IPS-11a (cell line): ENCODE results near the gene SLC26A4.
"Not testable (repeated sequence)": the region's sequence is repeated elsewhere in the genome, so short reads cannot be mapped to it uniquely, and the experiment has no call there.

Experiments
- H3K4me3 ChIP-seq: one replicate; pipeline ENCODE4 v1.5.1; 2013; ENCODE audit warnings: low read depth, low read length, control low read depth

SLC26A4 gene

GRCh38 chr7:107660381-107661080 lies at the start of gene SLC26A4:
Gene SLC26A4, plus strand, starts transcription at chr7:107660828. Its CDS starts 814 bp downstream, at chr7:107661642.
- peak within 1 kb of the TSS; percentile 30 for H3K4me3 ChIP-seq

- H3K4me3 ChIP-seq = no peak overlapping the region
Measured at GRCh38 chr7:107613439-107613838, 47.2 kb upstream of the SLC26A4 start.

- H3K4me3 ChIP-seq = no peak overlapping the region
Measured at GRCh38 chr7:107613948-107614347, 46.7 kb upstream of the SLC26A4 start.

GRCh38 chr7:107614425-107614824 lies 46.2 kb upstream of the SLC26A4 start:
- no peak overlapping the region for H3K4me3 ChIP-seq

GRCh38 chr7:107615910-107616680 lies 44.5 kb upstream of the SLC26A4 start:
- no peak overlapping the region for H3K4me3 ChIP-seq

GRCh38 chr7:107622429-107622828 lies 38.2 kb upstream of the SLC26A4 start:
- H3K4me3 ChIP-seq = no peak overlapping the region

- H3K4me3 ChIP-seq = no peak overlapping the region
Measured at GRCh38 chr7:107622894-107623293, 37.7 kb upstream of the SLC26A4 start.

GRCh38 chr7:107627002-107627401 lies 33.6 kb upstream of the SLC26A4 start:
- no peak overlapping the region for H3K4me3 ChIP-seq

GRCh38 chr7:107628461-107629064 lies 32.1 kb upstream of the SLC26A4 start:
- no peak overlapping the region for H3K4me3 ChIP-seq

- no peak overlapping the region for H3K4me3 ChIP-seq
Measured at GRCh38 chr7:107630342-107630741, 30.3 kb upstream of the SLC26A4 start.

- no peak overlapping the region for H3K4me3 ChIP-seq
Measured at GRCh38 chr7:107631588-107632491, 28.8 kb upstream of the SLC26A4 start.

- H3K4me3 ChIP-seq = no peak overlapping the region
Measured at GRCh38 chr7:107632492-107632865, 28.1 kb upstream of the SLC26A4 start.

GRCh38 chr7:107638594-107638993 lies 22.0 kb upstream of the SLC26A4 start:
- no peak overlapping the region for H3K4me3 ChIP-seq

- H3K4me3 ChIP-seq = not testable (repeated sequence)
Measured at GRCh38 chr7:107639070-107639469, 21.6 kb upstream of the SLC26A4 start.

- H3K4me3 ChIP-seq = no peak overlapping the region
Measured at GRCh38 chr7:107641676-107642075, 19.0 kb upstream of the SLC26A4 start.

- H3K4me3 ChIP-seq = no peak overlapping the region
Measured at GRCh38 chr7:107642501-107642900, 18.1 kb upstream of the SLC26A4 start.

GRCh38 chr7:107643407-107643806 lies 17.2 kb upstream of the SLC26A4 start:
- H3K4me3 ChIP-seq = no peak overlapping the region

- H3K4me3 ChIP-seq = no peak overlapping the region
Measured at GRCh38 chr7:107643938-107644308, 16.7 kb upstream of the SLC26A4 start.

GRCh38 chr7:107644309-107644974 lies 16.2 kb upstream of the SLC26A4 start:
- H3K4me3 ChIP-seq = no peak overlapping the region

- H3K4me3 ChIP-seq = no peak overlapping the region
Measured at GRCh38 chr7:107652642-107653041, 8.0 kb upstream of the SLC26A4 start.
